Esophagus squamous epithelium (tissue), 4 donors: ENCODE measurements around the gene IMMP2L.

Source experiments
- POLR2A ChIP-seq, 4 donors: fragments of 450-650 bp; IDR thresholded peaks; one replicate each; pipeline ENCODE4 v1.6.1; 2017; ENCODE audit warnings: antibody characterized with exemption in 4 of 4, mild to moderate bottlenecking in 4 of 4, moderate library complexity in 3 of 4
- TF ChIP-seq, protein P1 (sequence below), 6 experiments: fragments of 450-650 bp in 4 of 6; fragments of 200-600 bp in 2 of 6; sonication (generic) in 2 of 6; IDR thresholded peaks; one replicate each; pipeline ENCODE4 v1.5.1; 2016 to 2019; ENCODE audit warnings: antibody characterized with exemption in 6 of 6, mild to moderate bottlenecking in 4 of 6, moderate library complexity in 4 of 6

DNA sequence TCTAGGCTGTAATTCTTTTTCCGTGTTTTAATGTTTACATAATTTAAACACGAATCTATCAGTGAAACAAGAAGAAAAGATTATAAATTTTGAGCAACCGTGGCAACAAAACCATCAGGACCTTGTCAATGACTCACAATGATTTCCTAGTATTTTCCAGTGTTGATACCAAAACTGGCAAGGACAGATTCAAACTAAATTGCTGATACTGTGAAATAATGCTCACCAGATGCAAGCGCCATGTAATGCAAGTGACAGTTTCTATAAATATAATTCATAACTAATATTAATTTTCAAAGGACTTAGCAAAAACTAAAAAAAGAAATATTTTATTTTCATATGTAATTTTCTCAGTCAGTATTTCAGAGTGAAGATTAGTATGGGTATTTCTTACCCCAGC lies 267.8 kb downstream of the IMMP2L start:
- no peak for TF ChIP-seq POLR2A (IDR thresholded peaks at IDR 0.05)
- TF ChIP-seq, protein P1, sequence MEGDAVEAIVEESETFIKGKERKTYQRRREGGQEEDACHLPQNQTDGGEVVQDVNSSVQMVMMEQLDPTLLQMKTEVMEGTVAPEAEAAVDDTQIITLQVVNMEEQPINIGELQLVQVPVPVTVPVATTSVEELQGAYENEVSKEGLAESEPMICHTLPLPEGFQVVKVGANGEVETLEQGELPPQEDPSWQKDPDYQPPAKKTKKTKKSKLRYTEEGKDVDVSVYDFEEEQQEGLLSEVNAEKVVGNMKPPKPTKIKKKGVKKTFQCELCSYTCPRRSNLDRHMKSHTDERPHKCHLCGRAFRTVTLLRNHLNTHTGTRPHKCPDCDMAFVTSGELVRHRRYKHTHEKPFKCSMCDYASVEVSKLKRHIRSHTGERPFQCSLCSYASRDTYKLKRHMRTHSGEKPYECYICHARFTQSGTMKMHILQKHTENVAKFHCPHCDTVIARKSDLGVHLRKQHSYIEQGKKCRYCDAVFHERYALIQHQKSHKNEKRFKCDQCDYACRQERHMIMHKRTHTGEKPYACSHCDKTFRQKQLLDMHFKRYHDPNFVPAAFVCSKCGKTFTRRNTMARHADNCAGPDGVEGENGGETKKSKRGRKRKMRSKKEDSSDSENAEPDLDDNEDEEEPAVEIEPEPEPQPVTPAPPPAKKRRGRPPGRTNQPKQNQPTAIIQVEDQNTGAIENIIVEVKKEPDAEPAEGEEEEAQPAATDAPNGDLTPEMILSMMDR (IDR thresholded peaks at IDR 0.05), result no peak
